Measurements from ENCODE around the gene EEF1A2.

- no peak for TF ChIP-seq CTCF (IDR thresholded peaks at IDR 0.05)
- no peak for TF ChIP-seq POLR2A (IDR thresholded peaks at IDR 0.05)
Observed at GRCh38 chr20:63533388-63533787, 34.5 kb upstream of the EEF1A2 start.

All from right lobe of liver (tissue), 4 donors.